ENCODE data around the gene TRAM2. TPM values are rescaled to one million over a fixed set of nuclear protein-coding genes. Genes with fewer than 3 reads are reported as not detected.

Gene TRAM2
- total and polyA plus RNA-seq, 2 of the 4 experiments (the other 2 are of a cell fraction): 77.2 to 95.7 TPM

DNA sequence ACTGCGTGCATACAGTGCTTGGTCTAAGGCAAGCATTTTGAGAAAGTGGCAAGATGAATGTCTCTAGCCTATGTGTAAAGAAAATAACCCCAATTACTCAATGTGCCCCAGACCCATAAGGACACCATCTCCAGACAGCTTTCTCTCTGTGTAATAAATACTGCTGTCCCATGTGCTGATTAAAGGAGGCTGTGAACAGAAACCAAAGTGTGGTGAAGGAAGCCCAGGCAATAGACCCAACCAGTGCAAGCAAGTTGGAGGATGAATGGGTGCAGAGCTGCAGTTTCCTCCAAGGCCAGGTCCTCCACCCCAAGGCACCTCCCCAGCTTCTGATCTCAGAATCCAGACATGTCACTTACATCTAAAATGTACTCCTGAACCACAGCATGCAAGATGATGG is 60.6 kb downstream of the TRAM2 start:
- no peaks in the 10 kb centered on the region for H3K27me3 ChIP-seq (ENCODE audit: control insufficient read depth, insufficient read depth, low read length)
- H4K91ac ChIP-seq (ENCODE audit: insufficient read depth, low read depth, low read length): peak overlapping the region; percentile 81
- peaks cover 52% of the 10 kb centered on the region for H3K4me1 ChIP-seq (ENCODE audit: control insufficient read depth, insufficient read depth, low read length)
- H3K9me1 ChIP-seq (ENCODE audit: insufficient read depth, low read length): peaks cover 45% of the 10 kb centered on the region
- peaks cover 36 to 82% of the 10 kb centered on the region in 2 experiments for H3K79me1 ChIP-seq (ENCODE audit: low read depth in 1 of 2, low read length in 2 of 2)
- no peak overlapping the region for H3K9ac ChIP-seq (ENCODE audit: low read depth, low read length)
- DNase-seq (no peak), ATAC-seq (ENCODE audit: low read depth) (no peak)
- no peak overlapping the region for H3K4me3 ChIP-seq (ENCODE audit: insufficient read depth, low read depth, low read length)
- BruUV-seq (replicated peaks): no TSS peak
- peak overlapping the region; percentile 42; the same call in 1 of the 2 replicates for H3K27ac ChIP-seq (ENCODE audit: insufficient read depth, low read length)
- H2BK15ac ChIP-seq (ENCODE audit: low read depth, low read length): peak overlapping the region; percentile 69; the same call in 2 of the 3 replicates
- H2BK5ac ChIP-seq (ENCODE audit: low read depth, low read length, poor library complexity, severe bottlenecking): peak overlapping the region; percentile 82
- H3K14ac ChIP-seq (replicated peaks; ENCODE audit: low read depth, low read length): peak overlapping the region; percentile 56
- TF ChIP-seq, protein P1, sequence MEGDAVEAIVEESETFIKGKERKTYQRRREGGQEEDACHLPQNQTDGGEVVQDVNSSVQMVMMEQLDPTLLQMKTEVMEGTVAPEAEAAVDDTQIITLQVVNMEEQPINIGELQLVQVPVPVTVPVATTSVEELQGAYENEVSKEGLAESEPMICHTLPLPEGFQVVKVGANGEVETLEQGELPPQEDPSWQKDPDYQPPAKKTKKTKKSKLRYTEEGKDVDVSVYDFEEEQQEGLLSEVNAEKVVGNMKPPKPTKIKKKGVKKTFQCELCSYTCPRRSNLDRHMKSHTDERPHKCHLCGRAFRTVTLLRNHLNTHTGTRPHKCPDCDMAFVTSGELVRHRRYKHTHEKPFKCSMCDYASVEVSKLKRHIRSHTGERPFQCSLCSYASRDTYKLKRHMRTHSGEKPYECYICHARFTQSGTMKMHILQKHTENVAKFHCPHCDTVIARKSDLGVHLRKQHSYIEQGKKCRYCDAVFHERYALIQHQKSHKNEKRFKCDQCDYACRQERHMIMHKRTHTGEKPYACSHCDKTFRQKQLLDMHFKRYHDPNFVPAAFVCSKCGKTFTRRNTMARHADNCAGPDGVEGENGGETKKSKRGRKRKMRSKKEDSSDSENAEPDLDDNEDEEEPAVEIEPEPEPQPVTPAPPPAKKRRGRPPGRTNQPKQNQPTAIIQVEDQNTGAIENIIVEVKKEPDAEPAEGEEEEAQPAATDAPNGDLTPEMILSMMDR (conservative IDR thresholded peaks at IDR 0.05; ENCODE audit: low read depth, low read length): no peak
- TF ChIP-seq MXI1 (IDR thresholded peaks at IDR 0.05; ENCODE audit: borderline replicate concordance, low read depth, low read length) (no peak), FOS (IDR thresholded peaks at IDR 0.05; ENCODE audit: low read depth, low read length) (no peak), POLR2A (IDR thresholded peaks at IDR 0.05; ENCODE audit: low read depth, low read length) (no peak), MAFK (IDR thresholded peaks at IDR 0.05; ENCODE audit: low read depth, low read length) (no peak), RCOR1 (IDR thresholded peaks at IDR 0.05; ENCODE audit: insufficient replicate concordance, low read length) (no peak), SMC3 (IDR thresholded peaks at IDR 0.05; ENCODE audit: low read depth, low read length) (no peak), NFE2L2 (IDR thresholded peaks at IDR 0.05; ENCODE audit: low read depth, low read length) (no peak), RAD21 (IDR thresholded peaks at IDR 0.05; ENCODE audit: low read length) (no peak), BHLHE40 (IDR thresholded peaks at IDR 0.05; ENCODE audit: low read depth, low read length) (no peak), RFX5 (IDR thresholded peaks at IDR 0.05; ENCODE audit: low read depth, low read length) (no peak), MAZ (IDR thresholded peaks at IDR 0.05; ENCODE audit: borderline replicate concordance, low read depth, low read length) (no peak), CEBPB (IDR thresholded peaks at IDR 0.05; ENCODE audit: low read depth, low read length) (no peak), CHD1 (IDR thresholded peaks at IDR 0.05; ENCODE audit: low read depth, low read length) (no peak)
- TF ChIP-seq, protein P2, sequence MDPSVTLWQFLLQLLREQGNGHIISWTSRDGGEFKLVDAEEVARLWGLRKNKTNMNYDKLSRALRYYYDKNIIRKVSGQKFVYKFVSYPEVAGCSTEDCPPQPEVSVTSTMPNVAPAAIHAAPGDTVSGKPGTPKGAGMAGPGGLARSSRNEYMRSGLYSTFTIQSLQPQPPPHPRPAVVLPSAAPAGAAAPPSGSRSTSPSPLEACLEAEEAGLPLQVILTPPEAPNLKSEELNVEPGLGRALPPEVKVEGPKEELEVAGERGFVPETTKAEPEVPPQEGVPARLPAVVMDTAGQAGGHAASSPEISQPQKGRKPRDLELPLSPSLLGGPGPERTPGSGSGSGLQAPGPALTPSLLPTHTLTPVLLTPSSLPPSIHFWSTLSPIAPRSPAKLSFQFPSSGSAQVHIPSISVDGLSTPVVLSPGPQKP (IDR thresholded peaks at IDR 0.05; ENCODE audit: borderline replicate concordance, low read depth, low read length): no peak
- TF ChIP-seq, protein P3, sequence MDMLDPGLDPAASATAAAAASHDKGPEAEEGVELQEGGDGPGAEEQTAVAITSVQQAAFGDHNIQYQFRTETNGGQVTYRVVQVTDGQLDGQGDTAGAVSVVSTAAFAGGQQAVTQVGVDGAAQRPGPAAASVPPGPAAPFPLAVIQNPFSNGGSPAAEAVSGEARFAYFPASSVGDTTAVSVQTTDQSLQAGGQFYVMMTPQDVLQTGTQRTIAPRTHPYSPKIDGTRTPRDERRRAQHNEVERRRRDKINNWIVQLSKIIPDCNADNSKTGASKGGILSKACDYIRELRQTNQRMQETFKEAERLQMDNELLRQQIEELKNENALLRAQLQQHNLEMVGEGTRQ (IDR thresholded peaks at IDR 0.05; ENCODE audit: low read depth, low read length): no peak
- no peaks in the 10 kb centered on the region for H4K20me1 ChIP-seq (ENCODE audit: insufficient read depth, low read length)
- peak overlapping the region; percentile 72 for H3K23ac ChIP-seq (ENCODE audit: low read depth, low read length)
- H4K8ac ChIP-seq (ENCODE audit: low read depth in 2 of 2, low read length in 2 of 2): peak overlapping the region; percentile 58 to 70
- no peak overlapping the region for H2AFZ ChIP-seq (replicated peaks; ENCODE audit: low read length, poor library complexity)
- dilution Hi-C loops (cut with HindIII; ENCODE audit: low sequenced_read_pairs, unreplicated experiment): no loop called here
- CTCF ChIA-PET: no interaction called here
- H3K56ac ChIP-seq (ENCODE audit: extremely low read depth, insufficient read depth, low read length): no peak overlapping the region
- no peak overlapping the region for H2AK9ac ChIP-seq (replicated peaks; ENCODE audit: low read depth, low read length, poor library complexity)
- H4K5ac ChIP-seq (ENCODE audit: low read depth, low read length): peak overlapping the region; percentile 66; the same call in 1 of the 2 replicates
- WGBS, 2 experiments (ENCODE audit: extremely low coverage in 2 of 2, insufficient read length in 1 of 2): no CpG with 5 or more reads among the region's 1 CpG
- H3K18ac ChIP-seq (ENCODE audit: low read depth, low read length): peak overlapping the region; percentile 50; the same call in 1 of the 2 replicates
- H2BK20ac ChIP-seq (ENCODE audit: low read depth, low read length): peak overlapping the region; percentile 40
- peak overlapping the region; percentile 92 for H2AK5ac ChIP-seq (ENCODE audit: low read depth, low read length)
- in situ Hi-C loops (cut with MboI; ENCODE audit: low sequenced_read_pairs): loop anchor here (10.0 kb wide), 1 partner anchor 129 kb away; no protein-coding TSS in a partner anchor
- no peaks in the 10 kb centered on the region for H3K9me3 ChIP-seq (ENCODE audit: control insufficient read depth, insufficient read depth, low read length)
- POLR2A ChIA-PET (ENCODE audit: unreplicated experiment): no interaction called here
- H3K4ac ChIP-seq (ENCODE audit: low read depth, low read length): peak overlapping the region; percentile 82
- peak overlapping the region; percentile 69 for H2BK120ac ChIP-seq (ENCODE audit: low read depth, low read length)
- H3K36me3 ChIP-seq (ENCODE audit: control insufficient read depth, insufficient read depth, low read length): peaks cover 35% of the 10 kb centered on the region
- intact Hi-C loops (cut with micrococcal nuclease): loop anchor here (2.0 to 5.0 kb wide), 2 partner anchors 61 to 94 kb away; partner anchors contain the start of genes EFHC1 and TRAM2
- H3K4me2 ChIP-seq (ENCODE audit: low read depth, low read length): no peak overlapping the region

All from IMR-90 (cell line).